Pons (tissue), 1 donor: ENCODE data around the gene PARP16.
"Not testable (repeated sequence)": the region's sequence is repeated elsewhere in the genome, so short reads cannot be mapped to it uniquely, and the experiment has no call there.

ENCODE experiments used
- DNase-seq: peaks from one replicate; pipeline ENCODE4 v3.0.0-alpha.2; 2016; ENCODE audit warnings: low spot score

PARP16 gene

GRCh38 chr15:65233696-65234095, 53.0 kb downstream of the PARP16 start:
- DNase-seq, result no peak

- no peak for DNase-seq
Measured at GRCh38 chr15:65232520-65232919, 54.2 kb downstream of the PARP16 start.

- no peak for DNase-seq
Measured at GRCh38 chr15:65231306-65231705, 55.4 kb downstream of the PARP16 start.

GRCh38 chr15:65226901-65227300, 59.8 kb downstream of the PARP16 start:
- DNase-seq, result not testable (repeated sequence)

- no peak for DNase-seq
Measured at GRCh38 chr15:65226221-65226620, 60.5 kb downstream of the PARP16 start.

- no peak for DNase-seq
Measured at GRCh38 chr15:65223996-65224395, 62.7 kb downstream of the PARP16 start.

GRCh38 chr15:65222891-65223290, 63.8 kb downstream of the PARP16 start:
- no peak for DNase-seq

- no peak for DNase-seq
Measured at GRCh38 chr15:65221697-65222096, 65.0 kb downstream of the PARP16 start.

- DNase-seq, result no peak
Measured at GRCh38 chr15:65219137-65219536, 67.5 kb downstream of the PARP16 start.

GRCh38 chr15:65217526-65218482, 68.9 kb downstream of the PARP16 start:
- DNase-seq, result no peak

- no peak for DNase-seq
Measured at GRCh38 chr15:65215496-65215895, 71.2 kb downstream of the PARP16 start.

- no peak for DNase-seq
Measured at GRCh38 chr15:65214010-65214409, 72.7 kb downstream of the PARP16 start.

- DNase-seq, result no peak
Measured at GRCh38 chr15:65213241-65213640, 73.4 kb downstream of the PARP16 start.

GRCh38 chr15:65212097-65212496, 74.6 kb downstream of the PARP16 start:
- no peak for DNase-seq

- DNase-seq, result no peak
Measured at GRCh38 chr15:65211482-65211982, 75.2 kb downstream of the PARP16 start.

GRCh38 chr15:65210770-65211481, 75.8 kb downstream of the PARP16 start, which contains the start of gene CILP:
CILP (minus strand) TSS chr15:65211473; CDS start chr15:65209755, 1,718 bp downstream.
- DNase-seq, result no peak

- DNase-seq, result no peak
Measured at GRCh38 chr15:65209701-65210643, 76.7 kb downstream of the PARP16 start.

GRCh38 chr15:65208647-65209046, 78.0 kb downstream of the PARP16 start:
- DNase-seq, result no peak
